SK-N-SH treated with all-trans-retinoic acid at 6 μM for 48 hours (cell line): ENCODE measurements around the gene RGL1.

Experiments
- ATAC-seq: fragments of 200-7000 bp; cut with Tn5 transposase; 3 replicates; pipeline ENCODE4 v1.9.1; 2020; ENCODE audit warnings: mild to moderate bottlenecking, moderate library complexity
- ARNTL ChIP-seq: fragments of 450-650 bp; formaldehyde crosslinking; IDR thresholded peaks from 2 replicates; pipeline ENCODE4 v1.5.0; 2020; ENCODE audit warnings: low read depth, mild to moderate bottlenecking, moderate library complexity, borderline replicate concordance
- BACH2 ChIP-seq: fragments of 250-450 bp; sonication (Bioruptor Pico); IDR thresholded peaks from 2 replicates; pipeline ENCODE4 v1.9.0; 2021; ENCODE audit warnings: mild to moderate bottlenecking, borderline replicate concordance
- CSDC2 ChIP-seq: fragments of 250-450 bp; sonication (Bioruptor Pico); IDR thresholded peaks from 2 replicates; pipeline ENCODE4 v1.5.0; 2020; ENCODE audit warnings: mild to moderate bottlenecking, moderate library complexity
- ESRRG ChIP-seq: fragments of 250-450 bp; sonication (Bioruptor Pico); IDR thresholded peaks from 2 replicates; pipeline ENCODE4 v1.6.1; 2021; ENCODE audit warnings: mild to moderate bottlenecking
- GLIS3 ChIP-seq: fragments of 250-450 bp; sonication (Bioruptor Pico); IDR thresholded peaks from 2 replicates; pipeline ENCODE4 v1.5.0; 2020; ENCODE audit warnings: mild to moderate bottlenecking, moderate library complexity
- ISL1 ChIP-seq: fragments of 250-450 bp; sonication (Bioruptor Pico); IDR thresholded peaks from 2 replicates; pipeline ENCODE4 v2.1.2; 2022; ENCODE audit warnings: mild to moderate bottlenecking, moderate library complexity
- OSR1 ChIP-seq: fragments of 250-450 bp; sonication (Bioruptor Pico); IDR thresholded peaks from 2 replicates; pipeline ENCODE4 v1.8.0; 2022; ENCODE audit warnings: moderate library complexity, mild to moderate bottlenecking, inconsistent platforms
- POU6F1 ChIP-seq: fragments of 250-450 bp; sonication (Bioruptor Pico); IDR thresholded peaks from 2 replicates; pipeline ENCODE4 v1.8.0; 2021; ENCODE audit warnings: low read depth, mild to moderate bottlenecking, moderate library complexity, borderline replicate concordance
- PPARA ChIP-seq: fragments of 250-450 bp; sonication (Bioruptor Pico); IDR thresholded peaks from 2 replicates; pipeline ENCODE4 v1.5.0; 2020; ENCODE audit warnings: mild to moderate bottlenecking, borderline replicate concordance
- RARB ChIP-seq: fragments of 250-450 bp; sonication (Bioruptor Pico); IDR thresholded peaks from 2 replicates; pipeline ENCODE4 v1.8.0; 2021; ENCODE audit warnings: mild to moderate bottlenecking, moderate library complexity
- SNAI2 ChIP-seq: fragments of 250-450 bp; sonication (Bioruptor Pico); IDR thresholded peaks from 2 replicates; pipeline ENCODE4 v1.5.0; 2020; ENCODE audit warnings: mild to moderate bottlenecking, moderate library complexity
- TCF4 ChIP-seq: fragments of 250-450 bp; sonication (Bioruptor Pico); IDR thresholded peaks from 2 replicates; pipeline ENCODE4 v1.8.0; 2021; ENCODE audit warnings: mild to moderate bottlenecking, moderate library complexity, borderline replicate concordance
- TOX ChIP-seq: fragments of 250-450 bp; sonication (Bioruptor Pico); IDR thresholded peaks from 2 replicates; pipeline ENCODE4 v1.8.0; 2021; ENCODE audit warnings: mild to moderate bottlenecking, moderate library complexity, borderline replicate concordance
- ZFP3 ChIP-seq: fragments of 250-450 bp; sonication (Bioruptor Pico); IDR thresholded peaks from 2 replicates; pipeline ENCODE4 v1.5.0; 2020; ENCODE audit warnings: mild to moderate bottlenecking, moderate library complexity
- ZFP30 ChIP-seq: fragments of 450-650 bp; formaldehyde crosslinking; IDR thresholded peaks from 2 replicates; pipeline ENCODE4 v1.5.0; 2022; ENCODE audit warnings: mild to moderate bottlenecking, moderate library complexity
- ZNF565 ChIP-seq: fragments of 450-650 bp; formaldehyde crosslinking; conservative IDR thresholded peaks from 2 replicates; pipeline ENCODE4 v1.5.0; 2020; ENCODE audit warnings: low read depth, mild to moderate bottlenecking, moderate library complexity
- ZNF70 ChIP-seq: fragments of 450-650 bp; formaldehyde crosslinking; IDR thresholded peaks from 2 replicates; pipeline ENCODE4 v1.5.0; 2020; ENCODE audit warnings: mild to moderate bottlenecking, moderate library complexity
- ZNF8 ChIP-seq: fragments of 450-650 bp; formaldehyde crosslinking; IDR thresholded peaks from 2 replicates; pipeline ENCODE4 v1.5.0; 2020; ENCODE audit warnings: mild to moderate bottlenecking, moderate library complexity
- TF ChIP-seq, protein P1 (sequence below): fragments of 250-450 bp; sonication (Bioruptor Pico); IDR thresholded peaks from 2 replicates; pipeline ENCODE4 v1.5.0; 2020; ENCODE audit warnings: mild to moderate bottlenecking, moderate library complexity
- TF ChIP-seq, protein P2 (sequence below): fragments of 250-450 bp; sonication (Bioruptor Pico); IDR thresholded peaks from 2 replicates; pipeline ENCODE4 v1.8.0; 2020; ENCODE audit warnings: mild to moderate bottlenecking, moderate library complexity, borderline replicate concordance
- TF ChIP-seq, protein P3 (sequence below): fragments of 250-450 bp; sonication (Bioruptor Pico); IDR thresholded peaks from 2 replicates; pipeline ENCODE4 v1.5.1; 2021; ENCODE audit warnings: mild to moderate bottlenecking, moderate library complexity
- TF ChIP-seq, protein P4 (sequence below): fragments of 250-450 bp; sonication (Bioruptor Pico); IDR thresholded peaks from 2 replicates; pipeline ENCODE4 v1.5.1; 2020; ENCODE audit warnings: low read depth, mild to moderate bottlenecking, moderate library complexity

RGL1 gene

GRCh38 chr1:183947988-183948387 is 143.1 kb downstream of the RGL1 start:
- TF ChIP-seq ZNF70 (CRISPR knock-in tag) (no peak), GLIS3 (no peak), ZNF8 (CRISPR knock-in tag) (no peak), ZFP30 (CRISPR knock-in tag) (no peak), ISL1 (CRISPR knock-in tag) (no peak), ESRRG (CRISPR knock-in tag) (no peak), CSDC2 (no peak), OSR1 (no peak), TOX (CRISPR knock-in tag) (no peak), ZNF565 (no peak), BACH2 (CRISPR knock-in tag) (no peak)
- TF ChIP-seq, protein P1, sequence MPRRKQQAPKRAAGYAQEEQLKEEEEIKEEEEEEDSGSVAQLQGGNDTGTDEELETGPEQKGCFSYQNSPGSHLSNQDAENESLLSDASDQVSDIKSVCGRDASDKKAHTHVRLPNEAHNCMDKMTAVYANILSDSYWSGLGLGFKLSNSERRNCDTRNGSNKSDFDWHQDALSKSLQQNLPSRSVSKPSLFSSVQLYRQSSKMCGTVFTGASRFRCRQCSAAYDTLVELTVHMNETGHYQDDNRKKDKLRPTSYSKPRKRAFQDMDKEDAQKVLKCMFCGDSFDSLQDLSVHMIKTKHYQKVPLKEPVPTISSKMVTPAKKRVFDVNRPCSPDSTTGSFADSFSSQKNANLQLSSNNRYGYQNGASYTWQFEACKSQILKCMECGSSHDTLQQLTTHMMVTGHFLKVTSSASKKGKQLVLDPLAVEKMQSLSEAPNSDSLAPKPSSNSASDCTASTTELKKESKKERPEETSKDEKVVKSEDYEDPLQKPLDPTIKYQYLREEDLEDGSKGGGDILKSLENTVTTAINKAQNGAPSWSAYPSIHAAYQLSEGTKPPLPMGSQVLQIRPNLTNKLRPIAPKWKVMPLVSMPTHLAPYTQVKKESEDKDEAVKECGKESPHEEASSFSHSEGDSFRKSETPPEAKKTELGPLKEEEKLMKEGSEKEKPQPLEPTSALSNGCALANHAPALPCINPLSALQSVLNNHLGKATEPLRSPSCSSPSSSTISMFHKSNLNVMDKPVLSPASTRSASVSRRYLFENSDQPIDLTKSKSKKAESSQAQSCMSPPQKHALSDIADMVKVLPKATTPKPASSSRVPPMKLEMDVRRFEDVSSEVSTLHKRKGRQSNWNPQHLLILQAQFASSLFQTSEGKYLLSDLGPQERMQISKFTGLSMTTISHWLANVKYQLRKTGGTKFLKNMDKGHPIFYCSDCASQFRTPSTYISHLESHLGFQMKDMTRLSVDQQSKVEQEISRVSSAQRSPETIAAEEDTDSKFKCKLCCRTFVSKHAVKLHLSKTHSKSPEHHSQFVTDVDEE (CRISPR knock-in tag): no peak
- TF ChIP-seq, all 23 proteins: peak for 0
- no peak for ATAC-seq

DNA sequence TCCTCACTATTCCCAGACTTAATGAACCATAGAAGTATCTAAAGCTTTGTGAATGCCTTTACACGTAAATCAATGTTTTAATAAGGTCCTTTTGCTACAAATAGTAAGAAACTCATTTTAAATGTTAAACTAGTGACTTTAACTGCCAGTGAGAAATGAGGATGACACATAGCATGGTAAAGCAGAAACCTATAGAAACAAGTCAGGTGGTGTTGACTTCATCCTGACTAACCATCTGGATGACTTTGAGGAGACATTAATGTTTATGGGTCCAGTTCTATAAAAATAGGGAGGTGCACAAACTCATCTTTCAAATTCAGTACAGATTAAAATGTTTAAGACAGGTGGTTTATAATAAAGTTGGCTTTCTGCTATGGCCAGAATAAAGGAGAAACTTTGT is 147.2 kb downstream of the RGL1 start:
- TF ChIP-seq TCF4 (CRISPR knock-in tag): no peak
- TF ChIP-seq TOX (CRISPR knock-in tag): no peak
- TF ChIP-seq BACH2 (CRISPR knock-in tag): no peak
- no peak for TF ChIP-seq PPARA
- TF ChIP-seq, protein P2, sequence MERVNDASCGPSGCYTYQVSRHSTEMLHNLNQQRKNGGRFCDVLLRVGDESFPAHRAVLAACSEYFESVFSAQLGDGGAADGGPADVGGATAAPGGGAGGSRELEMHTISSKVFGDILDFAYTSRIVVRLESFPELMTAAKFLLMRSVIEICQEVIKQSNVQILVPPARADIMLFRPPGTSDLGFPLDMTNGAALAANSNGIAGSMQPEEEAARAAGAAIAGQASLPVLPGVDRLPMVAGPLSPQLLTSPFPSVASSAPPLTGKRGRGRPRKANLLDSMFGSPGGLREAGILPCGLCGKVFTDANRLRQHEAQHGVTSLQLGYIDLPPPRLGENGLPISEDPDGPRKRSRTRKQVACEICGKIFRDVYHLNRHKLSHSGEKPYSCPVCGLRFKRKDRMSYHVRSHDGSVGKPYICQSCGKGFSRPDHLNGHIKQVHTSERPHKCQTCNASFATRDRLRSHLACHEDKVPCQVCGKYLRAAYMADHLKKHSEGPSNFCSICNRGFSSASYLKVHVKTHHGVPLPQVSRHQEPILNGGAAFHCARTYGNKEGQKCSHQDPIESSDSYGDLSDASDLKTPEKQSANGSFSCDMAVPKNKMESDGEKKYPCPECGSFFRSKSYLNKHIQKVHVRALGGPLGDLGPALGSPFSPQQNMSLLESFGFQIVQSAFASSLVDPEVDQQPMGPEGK (CRISPR knock-in tag): no peak
- no peak for TF ChIP-seq OSR1
- TF ChIP-seq ZNF565: no peak
- TF ChIP-seq ZFP30 (CRISPR knock-in tag): no peak
- TF ChIP-seq, protein P3, sequence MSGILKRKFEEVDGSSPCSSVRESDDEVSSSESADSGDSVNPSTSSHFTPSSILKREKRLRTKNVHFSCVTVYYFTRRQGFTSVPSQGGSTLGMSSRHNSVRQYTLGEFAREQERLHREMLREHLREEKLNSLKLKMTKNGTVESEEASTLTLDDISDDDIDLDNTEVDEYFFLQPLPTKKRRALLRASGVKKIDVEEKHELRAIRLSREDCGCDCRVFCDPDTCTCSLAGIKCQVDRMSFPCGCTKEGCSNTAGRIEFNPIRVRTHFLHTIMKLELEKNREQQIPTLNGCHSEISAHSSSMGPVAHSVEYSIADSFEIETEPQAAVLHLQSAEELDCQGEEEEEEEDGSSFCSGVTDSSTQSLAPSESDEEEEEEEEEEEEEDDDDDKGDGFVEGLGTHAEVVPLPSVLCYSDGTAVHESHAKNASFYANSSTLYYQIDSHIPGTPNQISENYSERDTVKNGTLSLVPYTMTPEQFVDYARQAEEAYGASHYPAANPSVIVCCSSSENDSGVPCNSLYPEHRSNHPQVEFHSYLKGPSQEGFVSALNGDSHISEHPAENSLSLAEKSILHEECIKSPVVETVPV (CRISPR knock-in tag): no peak
- ATAC-seq: no peak

DNA sequence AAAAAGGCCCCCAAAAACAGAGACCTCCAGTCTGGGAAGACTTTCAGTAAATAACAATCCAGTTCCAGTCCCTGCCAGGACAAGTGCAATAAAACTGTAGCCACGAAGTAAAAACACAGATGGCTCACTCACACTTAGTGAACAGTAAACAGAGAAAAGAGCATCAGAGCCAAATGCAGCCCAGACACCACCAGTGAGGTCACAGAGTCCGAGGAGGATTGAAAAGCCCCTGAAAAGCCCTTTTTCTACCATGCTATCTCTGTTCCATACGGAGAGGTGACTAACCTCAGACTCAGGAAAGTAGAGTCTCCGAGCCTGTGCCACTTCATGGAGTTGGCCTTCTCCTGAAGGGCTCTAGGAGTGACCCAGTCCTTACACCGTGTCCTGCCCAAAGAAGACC is 148.1 kb downstream of the RGL1 start:
- TF ChIP-seq ARNTL (CRISPR knock-in tag): no peak
- no peak for ATAC-seq

DNA sequence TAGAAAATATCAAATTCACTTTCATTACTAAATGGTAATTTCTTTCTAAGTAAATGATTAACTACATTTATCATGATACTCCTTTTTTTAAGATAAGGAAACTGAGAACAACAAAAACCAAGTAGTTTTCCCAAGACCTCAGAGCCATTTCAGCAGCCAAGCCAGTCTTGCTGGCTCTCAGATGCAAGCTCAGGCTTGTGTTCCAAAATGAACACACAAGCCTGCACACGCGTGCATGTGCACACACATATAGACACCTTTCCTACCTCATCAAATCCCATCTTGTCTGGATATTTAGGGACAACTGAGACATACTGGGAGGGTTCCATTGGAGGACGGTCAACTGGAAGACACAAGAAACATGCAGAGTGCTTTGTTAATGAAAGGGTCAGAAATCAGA is 149.6 kb downstream of the RGL1 start:
- TF ChIP-seq ZFP30 (CRISPR knock-in tag) (no peak), TCF4 (CRISPR knock-in tag) (no peak), RARB (no peak), PPARA (no peak), POU6F1 (CRISPR knock-in tag) (no peak), BACH2 (CRISPR knock-in tag) (no peak), ZFP3 (no peak), ZNF8 (CRISPR knock-in tag) (no peak), ZNF70 (CRISPR knock-in tag) (no peak), SNAI2 (CRISPR knock-in tag) (no peak), ZNF565 (no peak), TOX (CRISPR knock-in tag) (no peak), OSR1 (no peak)
- TF ChIP-seq, protein P2 (CRISPR knock-in tag): no peak
- TF ChIP-seq, protein P4, sequence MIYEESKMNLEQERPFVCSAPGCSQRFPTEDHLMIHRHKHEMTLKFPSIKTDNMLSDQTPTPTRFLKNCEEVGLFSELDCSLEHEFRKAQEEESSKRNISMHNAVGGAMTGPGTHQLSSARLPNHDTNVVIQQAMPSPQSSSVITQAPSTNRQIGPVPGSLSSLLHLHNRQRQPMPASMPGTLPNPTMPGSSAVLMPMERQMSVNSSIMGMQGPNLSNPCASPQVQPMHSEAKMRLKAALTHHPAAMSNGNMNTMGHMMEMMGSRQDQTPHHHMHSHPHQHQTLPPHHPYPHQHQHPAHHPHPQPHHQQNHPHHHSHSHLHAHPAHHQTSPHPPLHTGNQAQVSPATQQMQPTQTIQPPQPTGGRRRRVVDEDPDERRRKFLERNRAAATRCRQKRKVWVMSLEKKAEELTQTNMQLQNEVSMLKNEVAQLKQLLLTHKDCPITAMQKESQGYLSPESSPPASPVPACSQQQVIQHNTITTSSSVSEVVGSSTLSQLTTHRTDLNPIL (CRISPR knock-in tag): no peak
- no peak for ATAC-seq
